ENCODE results near the gene TRUB2.

- TF ChIP-seq SP1 (IDR thresholded peaks at IDR 0.05) (no peak), LEF1 (IDR thresholded peaks at IDR 0.05; ENCODE audit: borderline replicate concordance) (no peak)
Observed at GRCh38 chr9:128362774-128363173, 40.5 kb upstream of the TRUB2 start.
